ENCODE results near the gene HSPA1A. TPM values are rescaled to one million over a fixed set of nuclear protein-coding genes. Genes with fewer than 3 reads are reported as not detected.
"Not testable (repeated sequence)": the region's sequence is repeated elsewhere in the genome, so short reads cannot be mapped to it uniquely, and the experiment has no call there.

HSPA1A gene
- total and polyA plus RNA-seq, 2 donors: 152 to 374 TPM

- no peaks in the 10 kb centered on the region for H3K36me3 ChIP-seq (ENCODE audit: insufficient read depth)
- H3K4me1 ChIP-seq (ENCODE audit: insufficient read depth): no peaks in the 10 kb centered on the region
- DNase-seq (ENCODE audit: extremely low spot score): peak; percentile 99
- WGBS: under 1% methylated on average over 52 of the region's 56 CpGs
- peak within 1 kb of the TSS; percentile 96 for H3K27ac ChIP-seq (ENCODE audit: low read depth)
- H3K4me3 ChIP-seq (ENCODE audit: low read depth, low read length): peak within 1 kb of the TSS; percentile 62
Measured at GRCh38 chr6:31827286-31828079, 12.1 kb downstream of the HSPA1A start, which contains the start of gene HSPA1B. Gene HSPA1B, plus strand, starts transcription at chr6:31827738. Its CDS starts 213 bp downstream, at chr6:31827951.

GRCh38 chr6:31829633-31830283, 14.4 kb downstream of the HSPA1A start:
- 1% methylated on average over 15 of the region's 15 CpGs for WGBS
- Histone ChIP-seq H3K36me3 (ENCODE audit: insufficient read depth) (no peaks in the 10 kb centered on the region), H3K4me3 (ENCODE audit: low read depth, low read length) (peak overlapping the region; percentile 58), H3K4me1 (ENCODE audit: insufficient read depth) (no peaks in the 10 kb centered on the region), H3K27ac (ENCODE audit: low read depth) (no peak overlapping the region)
- no peak for DNase-seq (ENCODE audit: extremely low spot score)

GRCh38 chr6:31830886-31831335, 15.6 kb downstream of the HSPA1A start:
- H3K4me1 ChIP-seq (ENCODE audit: insufficient read depth): no peaks in the 10 kb centered on the region
- H3K36me3 ChIP-seq (ENCODE audit: insufficient read depth): no peaks in the 10 kb centered on the region
- 52% methylated on average over 6 of the region's 6 CpGs for WGBS
- no peak for DNase-seq (ENCODE audit: extremely low spot score)
- peak overlapping the region; percentile 58 for H3K4me3 ChIP-seq (ENCODE audit: low read depth, low read length)
- no peak overlapping the region for H3K27ac ChIP-seq (ENCODE audit: low read depth)

- H3K4me3 ChIP-seq (ENCODE audit: low read depth, low read length): no peak overlapping the region
- WGBS: 85% methylated on average over 15 of the region's 15 CpGs
Measured at GRCh38 chr6:31831350-31832215, 16.2 kb downstream of the HSPA1A start.

GRCh38 chr6:31834367-31835250, 19.3 kb downstream of the HSPA1A start:
- peak; percentile 82 for DNase-seq (ENCODE audit: extremely low spot score)
- Histone ChIP-seq H3K4me1 (ENCODE audit: insufficient read depth) (peaks cover 5% of the 10 kb centered on the region), H3K4me3 (ENCODE audit: low read depth, low read length) (peak overlapping the region; percentile 85), H3K27ac (ENCODE audit: low read depth) (peak overlapping the region; percentile 97), H3K36me3 (ENCODE audit: insufficient read depth) (no peaks in the 10 kb centered on the region)
- WGBS: under 1% methylated on average over 59 of the region's 59 CpGs

More at GRCh38 chr6:31831350-31832215, 16.2 kb downstream of the HSPA1A start:
- no peak overlapping the region for H3K27ac ChIP-seq (ENCODE audit: low read depth)
- H3K36me3 ChIP-seq (ENCODE audit: insufficient read depth): no peaks in the 10 kb centered on the region
- peaks cover 1% of the 10 kb centered on the region for H3K4me1 ChIP-seq (ENCODE audit: insufficient read depth)
- no peak for DNase-seq (ENCODE audit: extremely low spot score)

- peaks cover 5% of the 10 kb centered on the region for H3K4me1 ChIP-seq (ENCODE audit: insufficient read depth)
- 14% methylated on average over 14 of the region's 14 CpGs for WGBS
- H3K4me3 ChIP-seq (ENCODE audit: low read depth, low read length): peak overlapping the region; percentile 85
- H3K27ac ChIP-seq (ENCODE audit: low read depth): peak overlapping the region; percentile 26
- DNase-seq (ENCODE audit: extremely low spot score): no peak
- H3K36me3 ChIP-seq (ENCODE audit: insufficient read depth): no peaks in the 10 kb centered on the region
Measured at GRCh38 chr6:31836047-31836473, 20.7 kb downstream of the HSPA1A start.

GRCh38 chr6:31836474-31837368, 21.4 kb downstream of the HSPA1A start:
- H3K27ac ChIP-seq (ENCODE audit: low read depth): peak overlapping the region; percentile 26
- DNase-seq (ENCODE audit: extremely low spot score): no peak
- H3K4me1 ChIP-seq (ENCODE audit: insufficient read depth): peaks cover 5% of the 10 kb centered on the region
- WGBS: 14% methylated on average over 12 of the region's 12 CpGs
- peak overlapping the region; percentile 85 for H3K4me3 ChIP-seq (ENCODE audit: low read depth, low read length)
- no peaks in the 10 kb centered on the region for H3K36me3 ChIP-seq (ENCODE audit: insufficient read depth)

GRCh38 chr6:31837369-31838113, 22.2 kb downstream of the HSPA1A start:
- WGBS: 29% methylated on average over 1 of the region's 1 CpG
- Histone ChIP-seq H3K27ac (ENCODE audit: low read depth) (no peak overlapping the region), H3K4me3 (ENCODE audit: low read depth, low read length) (no peak overlapping the region), H3K36me3 (ENCODE audit: insufficient read depth) (no peaks in the 10 kb centered on the region), H3K4me1 (ENCODE audit: insufficient read depth) (peaks cover 5% of the 10 kb centered on the region)
- DNase-seq (ENCODE audit: extremely low spot score): no peak

GRCh38 chr6:31838114-31838553, 22.8 kb downstream of the HSPA1A start:
- not testable (repeated sequence) for H3K4me3 ChIP-seq (ENCODE audit: low read depth, low read length); DNase-seq (ENCODE audit: extremely low spot score); H3K4me1 ChIP-seq (ENCODE audit: insufficient read depth); H3K27ac ChIP-seq (ENCODE audit: low read depth); H3K36me3 ChIP-seq (ENCODE audit: insufficient read depth)
- 88% methylated on average over 9 of the region's 9 CpGs for WGBS

GRCh38 chr6:31838968-31839367, 23.6 kb downstream of the HSPA1A start:
- no peak for DNase-seq (ENCODE audit: extremely low spot score)
- Histone ChIP-seq H3K27ac (ENCODE audit: low read depth) (no peak overlapping the region), H3K4me1 (ENCODE audit: insufficient read depth) (peaks cover 5% of the 10 kb centered on the region), H3K36me3 (ENCODE audit: insufficient read depth) (no peaks in the 10 kb centered on the region), H3K4me3 (ENCODE audit: low read depth, low read length) (no peak overlapping the region)
- 97% methylated on average over 3 of the region's 3 CpGs for WGBS

GRCh38 chr6:31839779-31840126, 24.4 kb downstream of the HSPA1A start:
- WGBS: 84% methylated on average over 8 of the region's 8 CpGs
- not testable (repeated sequence) for H3K27ac ChIP-seq (ENCODE audit: low read depth); H3K4me1 ChIP-seq (ENCODE audit: insufficient read depth); H3K36me3 ChIP-seq (ENCODE audit: insufficient read depth); DNase-seq (ENCODE audit: extremely low spot score); H3K4me3 ChIP-seq (ENCODE audit: low read depth, low read length)
